ENCODE measurements around the gene JTB.

DNA sequence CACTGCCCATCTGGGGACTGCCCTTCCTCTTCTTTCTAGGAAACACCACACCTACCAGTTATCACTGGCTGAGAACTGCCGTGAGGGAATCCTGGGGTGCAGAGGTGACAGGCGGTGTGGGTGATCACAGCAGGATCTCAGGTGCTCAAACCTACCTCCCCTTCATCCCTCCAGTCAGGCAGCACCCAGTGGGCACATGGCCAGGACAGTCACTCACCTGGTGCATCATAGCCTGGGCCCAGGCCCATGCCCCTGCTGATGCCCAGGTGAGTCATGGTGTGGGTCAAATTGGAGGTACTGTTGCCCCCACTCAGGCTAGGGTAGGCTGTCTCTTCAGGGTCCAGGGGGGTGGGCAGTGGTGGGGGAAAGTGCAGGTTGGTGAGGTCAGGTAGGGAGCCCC, 25.7 kb downstream of the JTB start:
- TF ChIP-seq, protein P1, sequence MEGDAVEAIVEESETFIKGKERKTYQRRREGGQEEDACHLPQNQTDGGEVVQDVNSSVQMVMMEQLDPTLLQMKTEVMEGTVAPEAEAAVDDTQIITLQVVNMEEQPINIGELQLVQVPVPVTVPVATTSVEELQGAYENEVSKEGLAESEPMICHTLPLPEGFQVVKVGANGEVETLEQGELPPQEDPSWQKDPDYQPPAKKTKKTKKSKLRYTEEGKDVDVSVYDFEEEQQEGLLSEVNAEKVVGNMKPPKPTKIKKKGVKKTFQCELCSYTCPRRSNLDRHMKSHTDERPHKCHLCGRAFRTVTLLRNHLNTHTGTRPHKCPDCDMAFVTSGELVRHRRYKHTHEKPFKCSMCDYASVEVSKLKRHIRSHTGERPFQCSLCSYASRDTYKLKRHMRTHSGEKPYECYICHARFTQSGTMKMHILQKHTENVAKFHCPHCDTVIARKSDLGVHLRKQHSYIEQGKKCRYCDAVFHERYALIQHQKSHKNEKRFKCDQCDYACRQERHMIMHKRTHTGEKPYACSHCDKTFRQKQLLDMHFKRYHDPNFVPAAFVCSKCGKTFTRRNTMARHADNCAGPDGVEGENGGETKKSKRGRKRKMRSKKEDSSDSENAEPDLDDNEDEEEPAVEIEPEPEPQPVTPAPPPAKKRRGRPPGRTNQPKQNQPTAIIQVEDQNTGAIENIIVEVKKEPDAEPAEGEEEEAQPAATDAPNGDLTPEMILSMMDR (IDR thresholded peaks at IDR 0.05) = no peak
- no peak for TF ChIP-seq EZH2 (IDR thresholded peaks at IDR 0.05)
